GM19193 (cell line): Measurements from ENCODE around the gene ADGRV1.

ENCODE experiments used
- POLR2A ChIP-seq: IDR thresholded peaks from 4 replicates; pipeline ENCODE4 v1.6.1; 2011; ENCODE audit not compliant: insufficient read depth, insufficient read length; ENCODE audit errors: extremely low read depth

Gene ADGRV1

DNA sequence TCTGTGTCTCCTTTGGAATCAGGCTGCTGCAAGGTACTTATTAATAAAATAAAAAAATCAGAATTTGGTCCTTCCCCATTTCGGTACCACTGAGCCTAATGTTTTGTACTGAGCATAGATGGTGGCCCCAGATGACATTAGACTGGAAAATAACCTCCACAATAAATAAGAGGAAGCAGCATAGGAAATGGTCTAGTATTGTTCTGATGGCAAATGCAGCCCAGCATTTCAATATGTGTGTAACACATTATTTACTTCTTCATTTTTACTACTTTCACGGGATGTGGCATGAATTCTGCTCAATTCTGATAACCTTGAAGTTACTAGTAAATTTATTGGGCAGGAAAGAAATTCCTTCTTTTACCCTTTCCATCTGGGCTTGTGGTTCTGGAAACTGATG, 295.6 kb downstream of the ADGRV1 start:
- TF ChIP-seq POLR2A: no peak

DNA sequence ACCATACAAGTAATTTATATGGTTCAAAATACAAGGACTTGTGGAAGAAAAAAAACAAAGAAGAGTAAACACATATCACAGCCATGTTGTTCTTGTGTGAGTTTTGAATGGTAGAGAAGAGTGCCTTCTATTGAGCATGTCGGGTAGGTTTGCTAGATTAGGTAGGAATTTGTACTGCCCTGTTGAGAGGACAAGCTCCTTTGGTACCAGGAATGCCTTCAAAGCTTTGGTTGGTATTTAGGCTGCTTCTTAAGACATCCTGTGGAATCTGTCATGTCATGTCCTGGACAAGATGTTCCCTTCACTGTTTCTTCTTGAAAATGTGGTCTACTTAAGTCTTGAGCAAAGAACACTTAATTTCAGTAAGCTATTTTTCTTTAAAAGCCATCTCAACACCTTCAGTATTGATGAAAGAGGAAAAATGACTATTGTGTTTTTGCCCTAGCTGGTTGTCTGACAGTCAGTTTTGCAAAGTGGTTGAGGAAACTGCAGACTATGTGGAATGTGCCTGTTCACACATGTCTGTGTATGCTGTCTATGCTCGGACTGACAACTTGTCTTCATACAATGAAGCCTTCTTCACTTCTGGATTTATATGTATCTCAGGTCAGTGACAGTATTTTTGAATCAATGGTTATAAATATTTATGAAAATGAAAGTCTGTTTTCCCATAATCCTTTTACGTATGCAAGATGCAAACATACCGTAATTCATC, 296.9 kb downstream of the ADGRV1 start:
- no peak for TF ChIP-seq POLR2A

DNA sequence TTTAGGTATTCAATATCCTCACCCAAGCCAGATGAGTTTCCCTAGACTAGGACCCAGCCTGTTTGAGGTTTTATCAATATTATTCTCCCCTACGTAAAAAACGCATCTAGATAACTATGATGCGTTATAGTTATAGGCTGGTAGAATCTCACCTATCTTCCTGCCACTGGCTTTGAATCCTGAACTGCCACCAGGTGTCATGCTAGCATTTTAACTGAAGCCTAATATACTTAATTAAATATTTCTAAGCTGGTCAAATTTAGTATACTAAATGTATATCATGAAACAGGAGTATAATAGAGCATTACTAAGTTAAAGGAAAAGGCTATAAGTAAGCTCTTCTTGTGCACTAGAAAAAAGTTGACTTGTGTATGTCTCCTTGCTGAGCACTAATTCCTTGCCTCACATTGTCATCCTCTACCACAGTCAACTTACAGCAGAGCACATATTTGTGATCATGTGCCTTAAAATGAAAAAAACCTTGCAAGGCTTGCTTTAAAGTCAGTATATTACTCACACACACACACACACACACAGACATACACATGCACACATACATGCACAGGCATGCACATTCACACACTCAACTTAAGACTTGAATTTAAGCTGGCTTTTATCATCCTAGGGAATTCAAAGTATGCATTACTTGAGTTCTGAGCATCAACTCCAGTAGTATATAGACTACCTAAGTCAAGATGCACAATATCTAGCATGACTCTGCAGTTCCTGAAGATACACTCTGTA, 303.4 kb downstream of the ADGRV1 start:
- TF ChIP-seq POLR2A: no peak

DNA sequence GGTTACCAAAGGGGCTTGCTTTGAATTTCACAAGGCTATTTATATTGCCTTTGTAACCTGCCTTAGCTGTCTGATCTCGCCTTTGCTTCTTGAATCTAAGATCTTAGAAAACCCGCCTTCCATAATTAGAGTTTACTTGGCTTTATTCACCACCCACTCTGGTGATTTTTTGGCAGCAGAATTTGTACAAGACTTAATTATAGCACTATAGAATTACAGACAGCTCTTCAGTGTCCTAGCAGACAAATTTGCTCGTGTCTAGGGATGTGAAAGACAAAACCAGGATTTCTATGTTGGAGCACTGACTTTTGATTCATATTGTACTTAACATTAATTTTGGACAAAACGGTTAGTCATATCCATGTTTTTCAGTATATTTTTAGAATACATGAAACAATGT, 306.6 kb downstream of the ADGRV1 start:
- TF ChIP-seq POLR2A: no peak

DNA sequence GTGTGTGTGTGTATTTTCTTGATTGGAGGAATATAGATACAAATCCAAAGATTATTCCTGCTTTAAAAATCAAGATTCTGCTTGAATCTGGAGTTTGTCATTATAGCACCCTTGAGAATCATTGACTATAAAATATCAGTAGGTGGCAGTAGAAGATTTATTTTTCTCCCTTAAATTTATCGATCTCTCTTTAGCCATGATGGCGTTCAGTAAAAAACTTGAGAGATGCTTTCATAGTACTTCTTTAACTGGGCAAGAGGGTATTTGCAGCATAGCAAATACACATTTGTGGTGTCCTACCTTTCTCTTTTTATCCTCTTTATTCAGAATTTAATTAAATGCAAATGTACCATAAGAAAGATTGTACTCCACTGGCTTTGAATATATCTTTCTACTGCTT, 307.7 kb downstream of the ADGRV1 start:
- no peak for TF ChIP-seq POLR2A

DNA sequence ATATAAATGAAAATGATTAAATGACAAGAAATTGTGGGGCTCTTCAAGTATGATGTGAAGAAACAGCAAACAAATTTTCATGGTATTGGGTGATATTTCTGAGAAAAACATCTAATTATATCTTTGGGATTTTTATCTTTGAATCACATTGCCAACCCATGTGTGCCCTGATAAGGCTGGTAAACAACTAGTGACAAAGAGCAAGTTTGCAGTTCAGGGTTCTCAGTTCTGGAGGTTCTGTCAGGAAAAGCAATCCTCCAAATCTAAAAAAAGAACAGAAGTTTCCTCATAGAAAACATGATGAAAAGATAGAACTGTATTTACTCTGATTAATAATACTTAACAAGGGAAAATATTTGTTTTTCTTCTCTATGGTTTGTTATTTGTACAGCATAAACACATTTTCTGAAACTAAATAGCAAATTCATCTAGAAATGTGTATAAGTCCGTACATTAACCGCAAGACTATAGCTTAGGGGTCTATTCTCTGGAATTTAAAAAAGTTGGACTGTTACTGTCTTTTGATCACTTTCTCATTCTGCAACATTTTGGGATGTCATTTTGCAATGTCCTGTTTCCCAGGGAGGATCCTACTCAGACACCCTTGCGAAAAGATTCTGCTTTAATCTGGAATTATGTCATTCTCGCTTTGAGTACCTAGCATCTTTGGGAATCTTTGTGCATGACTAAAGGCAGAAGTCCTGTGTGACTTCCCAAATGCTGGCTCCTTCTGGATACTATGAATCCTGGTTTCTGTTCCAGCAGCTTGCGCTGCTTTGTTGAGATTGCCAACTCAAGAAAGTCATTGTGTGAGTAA, 308.5 kb downstream of the ADGRV1 start:
- TF ChIP-seq POLR2A: no peak

DNA sequence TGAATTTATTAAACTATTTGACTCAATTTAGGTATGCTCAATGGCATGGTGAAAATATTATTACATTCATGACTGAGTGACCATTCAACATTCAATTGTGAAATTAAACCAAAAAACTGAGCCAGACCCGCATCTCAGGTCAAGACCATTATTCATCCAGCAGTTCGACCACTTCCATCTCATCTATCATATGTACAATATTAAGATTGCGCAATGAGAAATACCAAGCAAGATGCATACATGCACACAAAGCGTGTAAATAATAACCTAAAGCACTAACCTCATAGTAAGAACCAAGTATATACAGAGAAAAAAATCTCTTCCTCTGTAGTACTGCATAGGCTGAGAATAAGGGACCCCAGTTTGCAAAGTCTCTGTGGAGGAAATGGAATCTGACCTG, 310.2 kb downstream of the ADGRV1 start:
- no peak for TF ChIP-seq POLR2A

DNA sequence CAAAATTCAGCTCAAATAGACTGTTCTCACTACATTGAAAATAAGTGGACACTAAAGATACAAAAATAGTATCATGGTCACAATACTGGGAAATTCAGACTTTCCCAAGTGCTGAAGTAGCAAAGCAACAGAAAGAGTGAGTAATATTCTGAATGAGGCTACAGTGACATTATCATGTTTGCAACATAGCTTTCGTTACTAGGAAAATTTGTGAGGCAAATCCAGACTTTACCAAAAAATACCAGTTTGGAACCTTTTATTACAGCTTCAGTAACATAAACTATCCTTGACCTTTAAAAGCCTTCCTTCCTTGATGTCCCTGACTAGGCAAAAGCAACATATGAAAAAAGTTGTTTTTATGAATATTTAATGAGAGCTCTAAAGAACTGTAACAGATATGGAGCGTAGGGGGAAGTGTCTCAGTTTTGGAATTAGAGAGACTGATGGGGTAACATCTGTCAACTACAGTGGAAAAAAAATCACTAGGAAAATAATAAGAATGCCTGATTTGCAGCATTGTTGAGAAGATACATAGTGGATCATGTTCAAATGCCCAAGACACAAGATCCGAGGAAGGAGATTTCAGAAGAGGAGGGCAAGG, 312.9 kb downstream of the ADGRV1 start:
- TF ChIP-seq POLR2A: no peak

DNA sequence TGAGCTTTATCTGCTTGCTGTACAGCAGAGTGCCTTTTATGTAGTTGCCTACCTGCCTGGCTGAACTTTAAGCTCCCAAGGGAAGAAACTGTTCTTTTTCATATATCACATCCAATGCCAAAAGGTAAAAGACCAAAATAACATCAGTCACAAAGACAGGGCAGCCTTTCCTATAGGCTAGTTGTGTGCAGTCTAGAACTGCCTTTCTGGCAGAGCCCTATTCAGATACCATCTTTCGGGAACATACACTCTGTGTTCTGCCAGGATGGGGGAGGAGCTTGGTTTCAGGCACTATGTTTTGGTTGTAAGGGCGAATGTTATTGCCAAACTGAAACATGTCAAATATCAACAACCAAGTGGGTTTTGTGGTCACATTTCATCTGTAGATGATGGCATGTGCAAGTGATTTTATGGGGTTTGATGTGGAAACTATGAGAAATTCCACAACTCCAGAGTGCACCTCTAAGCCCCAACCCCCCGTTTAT, 314.5 kb downstream of the ADGRV1 start:
- TF ChIP-seq POLR2A: no peak

DNA sequence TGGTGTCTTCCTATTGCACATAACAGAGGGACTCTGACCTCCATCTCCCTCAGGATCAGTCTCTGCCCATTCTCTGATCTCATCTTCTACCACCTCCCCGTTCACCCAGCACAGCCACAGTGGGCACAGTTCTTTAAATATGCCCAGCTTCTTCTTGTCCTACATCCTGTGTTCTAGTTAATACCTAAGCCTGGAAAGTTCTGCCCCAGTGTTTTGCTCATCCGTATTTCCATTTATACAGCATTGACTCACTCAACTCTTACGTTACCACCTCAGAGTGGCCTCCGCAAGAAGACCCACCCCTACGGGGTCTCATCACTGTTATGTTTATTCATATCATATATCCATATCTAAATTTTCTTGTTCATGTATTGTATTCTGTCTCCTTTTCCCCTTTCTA, 315.5 kb downstream of the ADGRV1 start:
- no peak for TF ChIP-seq POLR2A

DNA sequence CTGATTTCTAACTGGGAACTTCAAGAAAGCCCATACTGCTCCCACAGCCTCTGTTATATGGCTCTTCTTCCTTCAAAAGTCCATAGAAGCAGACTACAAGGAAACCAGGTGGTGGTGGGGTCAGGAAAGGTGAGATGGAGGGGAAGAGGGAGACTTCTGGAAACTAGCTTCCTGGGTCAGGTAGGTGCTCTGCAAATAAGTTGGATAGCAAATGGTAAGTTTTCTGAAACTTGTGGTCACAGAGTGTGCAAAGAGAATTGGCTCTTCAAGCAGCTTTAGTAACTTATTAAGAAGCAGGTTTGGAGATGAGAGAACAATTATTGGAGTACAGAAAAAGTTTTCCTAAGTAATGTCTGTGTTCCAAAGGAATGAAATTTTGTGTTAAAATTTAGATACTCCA, 316.9 kb downstream of the ADGRV1 start:
- TF ChIP-seq POLR2A: no peak

DNA sequence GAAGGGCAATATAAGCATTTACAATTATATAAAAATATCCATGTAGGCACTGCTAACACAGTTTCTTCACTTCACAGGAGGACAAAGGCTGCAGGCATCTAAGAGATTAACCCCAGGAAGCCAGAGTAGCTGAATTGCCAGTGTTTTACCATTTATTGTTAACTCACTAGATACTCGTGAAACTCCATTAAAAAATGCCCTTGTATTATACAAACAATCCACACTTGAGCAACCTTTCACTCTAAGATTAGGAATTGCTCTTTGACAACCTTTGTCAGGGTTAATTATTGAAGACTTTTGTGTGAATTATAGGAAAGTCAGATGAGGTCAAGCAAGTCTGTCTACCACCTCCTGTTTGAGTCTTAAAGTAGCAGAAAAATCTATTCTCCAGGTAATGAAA, 317.8 kb downstream of the ADGRV1 start:
- no peak for TF ChIP-seq POLR2A

DNA sequence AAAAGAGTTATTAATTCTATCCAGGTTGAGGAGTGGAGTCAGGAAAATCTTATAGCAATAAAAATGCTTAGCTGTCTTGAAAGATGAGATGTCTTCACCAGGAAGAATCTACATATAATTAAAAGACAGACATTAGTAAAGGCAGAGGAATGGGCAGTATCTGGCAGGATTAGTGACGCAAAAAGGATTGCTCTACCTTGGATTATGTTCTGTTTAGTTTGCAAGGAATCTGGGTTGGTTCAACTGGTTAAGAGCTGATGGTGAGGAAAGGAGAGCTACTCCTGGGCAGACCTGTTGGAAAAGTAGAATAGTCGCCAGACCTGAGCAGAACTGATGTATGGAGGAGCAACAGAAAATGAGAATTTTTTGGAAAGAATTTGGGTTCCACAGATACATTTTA, 318.5 kb downstream of the ADGRV1 start:
- no peak for TF ChIP-seq POLR2A

DNA sequence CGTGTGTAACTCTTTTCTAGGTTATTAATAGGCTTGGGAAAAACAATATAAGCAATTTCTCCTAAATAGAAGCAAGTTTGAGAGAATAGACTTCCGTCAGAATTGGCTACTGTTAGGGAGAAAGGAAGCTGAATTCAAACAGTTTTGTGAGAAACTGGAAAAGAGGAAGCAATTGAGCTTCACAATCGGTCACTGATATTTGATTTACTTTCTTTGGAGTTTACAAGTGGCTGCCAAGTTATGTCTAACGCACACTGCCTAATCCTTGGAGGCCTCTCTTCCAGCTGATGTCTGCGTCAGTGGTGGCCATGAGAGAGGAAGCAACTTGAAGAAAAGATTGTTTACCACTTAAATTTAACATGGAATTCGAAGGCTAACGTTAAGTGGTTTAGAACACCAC, 319.5 kb downstream of the ADGRV1 start:
- no peak for TF ChIP-seq POLR2A

DNA sequence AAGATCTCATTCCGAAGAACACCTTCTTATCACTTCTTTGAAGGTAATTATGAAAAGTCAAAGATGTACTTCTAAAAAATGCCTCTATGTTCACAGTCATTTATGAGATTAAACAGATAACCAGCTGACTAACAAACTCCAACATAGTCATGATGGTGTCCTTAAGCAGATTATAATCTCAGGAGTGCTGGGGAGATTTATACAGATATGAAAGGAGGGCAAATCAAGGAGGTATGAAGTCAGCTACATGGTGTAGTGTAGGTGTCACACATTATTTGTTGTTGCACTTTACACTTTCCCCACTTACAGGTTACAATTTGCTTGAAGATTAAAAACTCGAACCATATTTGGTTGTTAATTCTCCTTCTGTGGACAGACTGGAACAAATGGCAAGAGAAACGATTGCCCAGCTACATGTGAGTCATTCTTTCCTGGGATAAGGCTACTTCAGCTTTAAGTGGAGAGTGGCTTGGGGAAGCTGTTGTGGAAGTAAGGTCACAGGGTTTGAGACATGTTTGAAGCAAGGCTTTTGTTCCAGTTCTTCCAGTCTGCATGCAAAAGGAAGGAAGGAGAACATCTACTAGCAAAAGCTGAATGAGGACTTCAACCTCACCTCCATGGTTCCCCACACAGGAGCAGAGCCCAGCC, 320.1 kb downstream of the ADGRV1 start:
- TF ChIP-seq POLR2A: no peak

DNA sequence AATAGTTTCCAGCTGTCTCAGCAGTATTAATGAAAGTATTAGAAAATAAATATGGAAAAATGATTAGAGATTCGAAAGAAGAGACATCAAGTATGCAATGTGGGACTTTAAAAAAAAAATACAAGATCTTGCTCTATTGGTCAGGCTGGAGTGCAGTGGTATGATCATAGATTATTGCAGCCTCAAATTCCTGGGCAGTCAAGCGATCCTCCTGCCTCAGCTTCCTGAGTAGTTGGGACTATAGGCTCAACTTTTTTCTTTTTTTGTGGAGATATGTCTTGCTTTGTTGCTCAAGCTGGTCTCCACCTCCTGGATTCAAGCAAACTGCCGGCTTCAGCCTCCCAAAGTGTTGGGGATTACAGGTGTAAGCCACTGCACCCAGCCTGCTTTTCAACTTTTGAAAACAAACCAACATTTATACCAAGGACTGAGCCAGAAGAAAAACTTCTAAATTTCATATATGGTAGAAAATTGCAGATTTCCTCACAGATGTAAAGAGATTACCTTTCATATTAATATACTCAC, 323.1 kb downstream of the ADGRV1 start:
- TF ChIP-seq POLR2A: no peak
